OCI-LY7 (cell line): ENCODE measurements around the gene MAGOH. TPM values are rescaled to one million over a fixed set of nuclear protein-coding genes. Genes with fewer than 3 reads are reported as not detected.

Experiments
- BruUV-seq: library from RNA; stranded (reverse); fragments of 400-500 nt; replicated peaks from 2 replicates; lab custom pipeline; 2021; lab: Mats Ljungman, UMichigan
- CTCF ChIA-PET: fragments of 300-600 bp; sonication (Branson Sonifier 250); formaldehyde crosslinking; loops from one replicate; lab custom pipeline; 2022; ENCODE audit warnings: antibody characterized with exemption; ENCODE audit not compliant: unreplicated experiment; lab: Charles Lee
- POLR2A ChIA-PET: fragments of 300-600 bp; sonication (Branson Sonifier 250); formaldehyde crosslinking; loops from one replicate; lab custom pipeline; 2022; ENCODE audit warnings: antibody characterized with exemption; lab: Charles Lee
- DNase-seq: peaks from one replicate; pipeline ENCODE4 v3.0.0-alpha.2; 2015; ENCODE audit warnings: low spot score
- H2AFZ ChIP-seq: fragments of 200-600 bp; sonication (generic), shearing (Covaris generic); 2 replicates; pipeline ENCODE4 v1.6.1; 2014; ENCODE audit warnings: mild to moderate bottlenecking, antibody characterized with exemption, low read length, moderate library complexity
- H3K27ac ChIP-seq: fragments of 200-600 bp; sonication (generic); 2 replicates; pipeline ENCODE4 v1.5.1; 2014; ENCODE audit warnings: mixed run types, low read depth, mild to moderate bottlenecking, moderate library complexity, low read length, inconsistent platforms; ENCODE audit not compliant: poor library complexity, severe bottlenecking
- H3K36me3 ChIP-seq: fragments of 200-600 bp; sonication (generic); 2 replicates; pipeline ENCODE4 v1.6.1; 2014; ENCODE audit warnings: mild to moderate bottlenecking, antibody characterized with exemption, low read length, moderate library complexity, mixed read lengths; ENCODE audit not compliant: insufficient read depth
- H3K4me1 ChIP-seq: fragments of 200-600 bp; sonication (generic); 2 replicates; pipeline ENCODE4 v1.5.1; 2014; ENCODE audit warnings: mild to moderate bottlenecking, low read length; ENCODE audit not compliant: insufficient read depth, poor library complexity, severe bottlenecking
- H3K4me2 ChIP-seq: fragments of 200-600 bp; sonication (generic); 2 replicates; pipeline ENCODE4 v1.6.1; 2014; ENCODE audit warnings: mild to moderate bottlenecking, low read length
- H3K4me3 ChIP-seq: fragments of 200-600 bp; sonication (generic); 2 replicates; pipeline ENCODE4 v1.5.1; 2014; ENCODE audit warnings: mild to moderate bottlenecking, low read depth, low read length; ENCODE audit not compliant: poor library complexity, severe bottlenecking
- H3K79me2 ChIP-seq: fragments of 200-600 bp; sonication (generic); 2 replicates; pipeline ENCODE4 v1.6.1; 2016; ENCODE audit warnings: low read depth, mild to moderate bottlenecking, low read length, moderate library complexity, mixed read lengths; ENCODE audit not compliant: insufficient read depth
- H3K9me2 ChIP-seq: fragments of 200-600 bp; sonication (generic); 2 replicates; pipeline ENCODE4 v1.6.1; 2016; ENCODE audit warnings: mild to moderate bottlenecking, low read length, mixed read lengths; ENCODE audit not compliant: insufficient read depth
- H3K9me3 ChIP-seq: fragments of 200-600 bp; sonication (generic); 2 replicates; pipeline ENCODE4 v1.6.1; 2014; ENCODE audit warnings: mild to moderate bottlenecking, mixed run types, low read length, mixed read lengths
- H4K20me1 ChIP-seq: fragments of 200-600 bp; sonication (generic); 2 replicates; pipeline ENCODE4 v1.6.1; 2014; ENCODE audit warnings: mild to moderate bottlenecking, antibody characterized with exemption, low read length, moderate library complexity, mixed read lengths; ENCODE audit not compliant: insufficient read depth
- EZH2phosphoT487 ChIP-seq: fragments of 200-600 bp; sonication (generic); IDR thresholded peaks from 2 replicates; pipeline ENCODE4 v1.6.1; 2018; ENCODE audit warnings: low read depth, borderline replicate concordance, mild to moderate bottlenecking, mixed run types, antibody characterized with exemption, low read length, moderate library complexity, mixed read lengths
- intact Hi-C: fragments of 100-400 bp; cut with micrococcal nuclease; formaldehyde crosslinking; loops from one replicate; pipeline ENCODE4 v1.10.0; 2022; ENCODE audit not compliant: unreplicated experiment
- total RNA-seq, 2 experiments: library from RNA; depleted of rRNA in 1 of 2; stranded (reverse); fragments of >200 nt in 1 of 2; shearing (Covaris generic) in 1 of 2; gene quantifications; 2 replicates each; pipeline ENCODE4 v1.2.3, GENCODE V29; 2014 to 2022
- TF ChIP-seq, protein P1 (sequence below): fragments of 200-600 bp; sonication (generic); conservative IDR thresholded peaks from 2 replicates; pipeline ENCODE4 v1.5.1; 2014; ENCODE audit warnings: mild to moderate bottlenecking, antibody characterized with exemption, low read length, moderate library complexity, mixed read lengths

MAGOH gene
- total RNA-seq, 2 experiments from 2014 or later = 87.3 to 98.3 TPM

DNA sequence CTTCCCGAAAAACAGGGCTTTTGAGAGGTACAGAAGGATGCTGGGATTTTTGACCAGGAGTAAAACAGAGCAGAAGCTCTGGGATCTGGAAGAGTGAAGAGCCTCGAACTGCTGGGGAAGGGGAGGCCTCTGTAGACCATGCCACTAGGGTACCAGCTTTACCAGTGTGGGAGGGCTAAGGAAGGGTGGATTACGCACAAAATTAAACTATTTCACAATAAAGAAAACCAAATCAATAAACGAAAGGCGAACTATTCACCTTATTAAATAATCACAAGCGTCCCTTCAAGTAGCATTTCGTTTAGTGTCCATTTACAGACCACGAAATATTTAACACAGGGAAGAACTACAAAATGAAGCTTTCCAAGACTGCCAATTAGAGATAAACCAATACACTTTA is 18.6 kb downstream of the MAGOH start:
- H3K36me3 ChIP-seq = peaks cover 28% of the 10 kb centered on the region; the same call in 1 of the 2 replicates
- ChIA-PET POLR2A (interaction anchor here (0.6 to 1.1 kb wide), 3 partner anchors 12 to 334 kb away, joined by 3 to 4 read pairs (median 3); no protein-coding TSS in a partner anchor), CTCF (no interaction called here)
- peak overlapping the region; percentile 50; the same call in 1 of the 2 replicates for H2AFZ ChIP-seq
- H3K9me2 ChIP-seq = no peaks in the 10 kb centered on the region
- no peaks in the 10 kb centered on the region for H3K9me3 ChIP-seq
- BruUV-seq = TSS peak; percentile 73
- H3K4me3 ChIP-seq = peak overlapping the region; percentile 80
- H4K20me1 ChIP-seq = no peaks in the 10 kb centered on the region
- peak overlapping the region; percentile 67 for H3K27ac ChIP-seq
- intact Hi-C loops = loop anchor here (1.0 kb wide), 1 partner anchor 107 kb away; no protein-coding TSS in a partner anchor
- H3K4me2 ChIP-seq = peak overlapping the region; percentile 91
- DNase-seq = no peak
- peaks cover 13% of the 10 kb centered on the region for H3K4me1 ChIP-seq
- TF ChIP-seq EZH2phosphoT487 = no peak
- TF ChIP-seq, protein P1, sequence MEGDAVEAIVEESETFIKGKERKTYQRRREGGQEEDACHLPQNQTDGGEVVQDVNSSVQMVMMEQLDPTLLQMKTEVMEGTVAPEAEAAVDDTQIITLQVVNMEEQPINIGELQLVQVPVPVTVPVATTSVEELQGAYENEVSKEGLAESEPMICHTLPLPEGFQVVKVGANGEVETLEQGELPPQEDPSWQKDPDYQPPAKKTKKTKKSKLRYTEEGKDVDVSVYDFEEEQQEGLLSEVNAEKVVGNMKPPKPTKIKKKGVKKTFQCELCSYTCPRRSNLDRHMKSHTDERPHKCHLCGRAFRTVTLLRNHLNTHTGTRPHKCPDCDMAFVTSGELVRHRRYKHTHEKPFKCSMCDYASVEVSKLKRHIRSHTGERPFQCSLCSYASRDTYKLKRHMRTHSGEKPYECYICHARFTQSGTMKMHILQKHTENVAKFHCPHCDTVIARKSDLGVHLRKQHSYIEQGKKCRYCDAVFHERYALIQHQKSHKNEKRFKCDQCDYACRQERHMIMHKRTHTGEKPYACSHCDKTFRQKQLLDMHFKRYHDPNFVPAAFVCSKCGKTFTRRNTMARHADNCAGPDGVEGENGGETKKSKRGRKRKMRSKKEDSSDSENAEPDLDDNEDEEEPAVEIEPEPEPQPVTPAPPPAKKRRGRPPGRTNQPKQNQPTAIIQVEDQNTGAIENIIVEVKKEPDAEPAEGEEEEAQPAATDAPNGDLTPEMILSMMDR = 0 out of 2 replicates have a peak, but pooled peaks have one; percentile 10
- peaks cover 8% of the 10 kb centered on the region; the same call in 1 of the 2 replicates for H3K79me2 ChIP-seq

DNA sequence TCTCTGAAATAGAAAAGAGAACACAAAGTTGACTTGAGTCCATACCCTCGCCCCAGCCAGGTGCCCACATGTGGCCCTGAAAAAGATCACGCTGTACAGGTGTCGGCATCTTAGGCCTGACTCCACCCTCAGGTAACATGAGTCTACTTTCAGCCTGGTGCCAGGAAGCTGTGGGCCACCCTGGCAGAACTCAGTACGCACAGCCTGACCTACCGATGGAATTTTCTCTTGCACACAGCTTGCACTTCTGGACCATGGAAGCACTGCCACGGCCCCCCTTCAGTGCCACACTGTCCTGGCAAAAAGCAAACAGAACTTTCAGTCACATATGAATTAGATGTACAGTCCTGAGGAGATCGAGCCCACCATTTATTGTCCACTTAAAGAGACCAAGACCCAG is 20.1 kb downstream of the MAGOH start:
- no peak overlapping the region for H2AFZ ChIP-seq
- no peak for TF ChIP-seq EZH2phosphoT487
- TF ChIP-seq, protein P1 = no peak
- CTCF ChIA-PET = no interaction called here
- H3K4me3 ChIP-seq = no peak overlapping the region
- H3K79me2 ChIP-seq = peaks cover 8% of the 10 kb centered on the region; the same call in 1 of the 2 replicates
- POLR2A ChIA-PET = interaction anchor here (1.5 kb wide), 1 partner anchor 9 kb away, joined by 3 read pairs; no protein-coding TSS in a partner anchor
- H3K27ac ChIP-seq = no peak overlapping the region
- peaks cover 13% of the 10 kb centered on the region for H3K4me1 ChIP-seq
- no peaks in the 10 kb centered on the region for H3K9me3 ChIP-seq
- no peak for DNase-seq
- H4K20me1 ChIP-seq = no peaks in the 10 kb centered on the region
- H3K36me3 ChIP-seq = peaks cover 43% of the 10 kb centered on the region
- BruUV-seq = no TSS peak
- intact Hi-C loops = no loop called here
- no peak overlapping the region for H3K4me2 ChIP-seq
- H3K9me2 ChIP-seq = no peaks in the 10 kb centered on the region

DNA sequence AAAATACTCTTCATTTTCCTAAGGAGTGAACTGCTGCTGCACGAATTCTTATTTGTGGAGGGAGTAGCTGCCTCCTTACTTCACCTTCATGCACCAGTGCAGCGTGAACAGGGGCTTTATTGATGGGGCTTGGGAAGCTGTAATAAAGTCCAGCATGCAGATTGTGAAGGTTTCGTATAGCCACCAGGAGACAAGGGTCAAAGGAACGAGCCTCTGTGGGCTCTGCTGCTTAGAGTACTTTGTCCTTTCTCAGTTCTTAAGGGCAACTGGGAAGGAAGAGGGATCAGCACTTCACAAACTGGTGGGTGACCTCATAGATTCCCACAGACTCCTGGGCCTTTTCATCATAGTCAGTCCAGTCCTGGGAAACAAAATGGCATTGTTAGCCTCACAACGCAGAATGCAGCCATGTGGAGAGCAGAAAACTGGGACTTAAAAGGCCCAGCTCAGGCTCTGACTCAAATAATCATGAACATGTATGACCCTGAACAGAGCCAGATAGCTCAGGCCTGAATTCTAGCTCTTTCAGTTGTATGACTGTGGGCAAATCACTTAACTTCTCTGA is 23.9 kb downstream of the MAGOH start:
- POLR2A ChIA-PET = no interaction called here

More for the DNA sequence above, 23.9 kb downstream of the MAGOH start:
- H3K4me3 ChIP-seq = no peak overlapping the region
- H3K9me3 ChIP-seq = no peaks in the 10 kb centered on the region
- no peaks in the 10 kb centered on the region for H4K20me1 ChIP-seq
- no peak overlapping the region for H2AFZ ChIP-seq
- intact Hi-C loops = no loop called here
- H3K27ac ChIP-seq = no peak overlapping the region
- no peaks in the 10 kb centered on the region for H3K9me2 ChIP-seq
- peaks cover 4% of the 10 kb centered on the region for H3K4me1 ChIP-seq
- DNase-seq = no peak
- H3K79me2 ChIP-seq = peaks cover 4% of the 10 kb centered on the region; the same call in 1 of the 2 replicates
- H3K4me2 ChIP-seq = no peak overlapping the region
- TF ChIP-seq, protein P1 = no peak
- no peak for TF ChIP-seq EZH2phosphoT487
- no TSS peak for BruUV-seq
- H3K36me3 ChIP-seq = peaks cover 76% of the 10 kb centered on the region
- CTCF ChIA-PET = interaction anchor here (0.8 kb wide), 1 partner anchor 21 kb away, joined by 3 read pairs; no protein-coding TSS in a partner anchor
